HL-60/S4 treated with phorbol 12-myristate 13-acetate at 8.2 ng/mL for 4 days and 3 days (cell line): ENCODE data around the gene GK.
"Not testable (repeated sequence)": the region's sequence is repeated elsewhere in the genome, so short reads cannot be mapped to it uniquely, and the experiment has no call there.

Experiments
- in situ Hi-C: fragments of 300-500 bp; cut with MboI; formaldehyde crosslinking; loops from 2 replicates; pipeline ENCODE4 v1.15.0; 2022; ENCODE audit warnings: low sequenced_read_pairs

GK gene

DNA sequence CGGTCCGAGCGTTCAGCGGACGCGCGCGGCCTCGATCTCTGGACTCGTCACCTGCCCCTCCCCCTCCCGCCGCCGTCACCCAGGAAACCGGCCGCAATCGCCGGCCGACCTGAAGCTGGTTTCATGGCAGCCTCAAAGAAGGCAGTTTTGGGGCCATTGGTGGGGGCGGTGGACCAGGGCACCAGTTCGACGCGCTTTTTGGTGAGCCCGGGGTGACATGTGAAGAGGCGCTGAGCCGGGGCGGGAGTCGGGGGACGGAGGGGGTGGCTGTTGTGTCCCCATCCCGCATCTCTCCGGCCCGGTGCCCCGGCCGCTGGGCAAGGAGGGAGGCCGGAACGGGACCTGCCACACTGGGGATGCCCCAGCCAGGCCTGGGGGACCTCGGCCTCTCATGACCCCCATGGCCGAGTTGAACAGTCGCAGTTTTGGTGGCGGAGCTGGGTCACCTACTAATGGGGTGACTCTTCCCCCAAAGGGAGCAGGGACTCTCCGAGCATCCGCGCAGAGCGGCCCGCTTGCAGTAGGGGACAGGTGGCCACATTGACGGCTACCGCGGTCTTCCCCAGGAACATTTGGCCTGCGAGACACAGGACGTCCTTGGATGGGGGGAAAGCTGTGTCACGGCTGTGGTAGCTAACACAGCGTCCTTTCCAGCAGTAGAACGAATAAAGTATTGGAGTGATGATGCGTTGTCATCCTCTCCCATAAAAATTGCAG, at the start of gene GK:
Gene GK (plus strand): TSS at position 9 of the 717 bp plus-strand sequence. CDS start 115 bp downstream, at position 124.
- in situ Hi-C loops, result no loop called here

DNA sequence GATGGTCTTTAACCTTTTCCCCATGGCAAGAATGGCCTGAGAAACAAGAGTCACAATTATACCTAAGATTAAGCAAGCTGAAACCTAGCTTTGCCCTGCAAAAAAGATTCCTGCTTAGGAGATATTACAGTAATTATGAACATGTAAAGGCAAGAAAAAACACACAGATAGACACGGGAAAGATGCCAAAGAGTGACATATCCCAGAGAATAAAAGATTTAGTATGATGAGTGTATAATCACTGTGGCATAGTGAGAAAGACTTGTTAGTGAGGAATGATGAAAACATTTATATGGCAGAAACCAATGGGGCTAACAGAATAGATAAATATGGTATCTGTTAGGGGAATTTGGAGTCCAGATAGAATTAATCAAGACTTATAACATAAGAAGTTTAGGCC, 46.1 kb upstream of the GK start:
- in situ Hi-C loops, result no loop called here

DNA sequence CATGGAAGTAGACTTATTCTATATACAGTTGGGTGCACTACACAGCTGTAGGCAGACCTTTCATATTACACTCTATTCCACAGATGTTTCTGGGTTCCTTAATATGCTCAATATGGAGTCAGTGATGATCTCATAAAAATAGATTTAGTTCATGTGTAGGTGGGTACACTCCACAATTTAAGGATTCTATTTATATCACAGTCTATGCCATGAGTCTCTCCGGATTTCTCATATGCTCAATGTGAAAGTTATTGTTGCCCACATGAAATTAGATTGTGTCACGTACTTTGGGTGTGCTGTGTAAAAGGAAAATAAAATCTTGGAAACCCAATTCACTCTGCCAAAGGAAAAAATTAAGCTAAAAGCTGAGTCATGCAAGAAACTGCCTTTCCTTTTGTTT, 43.2 kb upstream of the GK start:
- in situ Hi-C loops, result no loop called here

DNA sequence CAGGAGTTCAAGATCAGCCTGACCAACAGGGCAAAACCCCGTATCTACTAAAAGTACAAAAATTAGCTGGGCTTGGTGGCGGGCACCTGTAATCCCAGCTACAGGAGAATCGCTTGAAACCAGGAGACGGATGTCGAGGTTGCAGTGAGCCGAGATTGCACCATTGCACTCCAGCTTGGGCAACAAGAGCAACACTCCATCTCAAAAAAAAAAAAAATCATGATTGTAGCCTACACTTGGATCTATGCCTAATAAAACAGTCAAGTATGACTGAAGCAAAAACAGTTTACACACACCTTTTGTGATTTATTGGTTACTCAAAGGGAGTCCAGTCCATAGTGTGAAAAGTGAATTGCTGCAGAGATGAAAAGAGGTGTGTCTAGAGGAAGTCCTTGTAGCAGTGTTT, 41.0 kb upstream of the GK start:
- in situ Hi-C loops, result no loop called here

DNA sequence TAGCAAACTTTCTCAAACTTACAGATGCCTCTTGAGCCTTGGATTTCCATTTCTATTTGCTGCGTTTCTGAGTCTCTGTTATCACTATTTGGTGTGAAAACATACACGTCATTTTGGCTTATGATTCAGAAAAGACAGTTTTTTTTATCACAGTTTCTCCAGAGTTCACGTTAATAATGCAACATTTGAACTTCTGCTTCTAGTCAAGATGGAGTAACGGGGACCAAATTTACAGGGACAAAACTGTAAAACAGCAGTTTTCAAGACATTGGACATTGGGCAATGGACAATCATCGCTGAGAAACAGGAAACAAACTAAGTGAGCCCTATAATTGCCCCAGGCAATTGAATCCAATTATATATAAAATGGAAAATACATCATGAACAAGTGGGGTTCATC, 39.5 kb upstream of the GK start:
- in situ Hi-C loops, result no loop called here

DNA sequence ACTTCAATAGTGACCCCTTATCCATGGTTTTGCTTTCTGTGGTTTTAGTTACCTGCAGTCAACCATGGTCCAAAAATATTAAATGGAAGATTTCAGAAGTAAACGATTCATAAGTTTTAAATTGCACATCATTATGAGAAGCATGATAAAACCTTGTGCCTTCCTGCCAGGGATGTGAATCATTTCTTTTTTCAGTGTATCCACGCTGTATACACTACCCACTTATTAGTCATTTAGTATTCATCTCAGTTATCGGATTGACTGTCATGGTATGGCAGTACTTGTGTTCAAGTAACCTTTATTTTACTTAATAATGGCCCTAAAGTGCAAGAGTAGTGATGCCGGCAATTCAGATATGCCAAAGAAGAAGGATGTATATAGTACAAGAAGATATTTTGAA, 38.0 kb upstream of the GK start:
- in situ Hi-C loops, result no loop called here

DNA sequence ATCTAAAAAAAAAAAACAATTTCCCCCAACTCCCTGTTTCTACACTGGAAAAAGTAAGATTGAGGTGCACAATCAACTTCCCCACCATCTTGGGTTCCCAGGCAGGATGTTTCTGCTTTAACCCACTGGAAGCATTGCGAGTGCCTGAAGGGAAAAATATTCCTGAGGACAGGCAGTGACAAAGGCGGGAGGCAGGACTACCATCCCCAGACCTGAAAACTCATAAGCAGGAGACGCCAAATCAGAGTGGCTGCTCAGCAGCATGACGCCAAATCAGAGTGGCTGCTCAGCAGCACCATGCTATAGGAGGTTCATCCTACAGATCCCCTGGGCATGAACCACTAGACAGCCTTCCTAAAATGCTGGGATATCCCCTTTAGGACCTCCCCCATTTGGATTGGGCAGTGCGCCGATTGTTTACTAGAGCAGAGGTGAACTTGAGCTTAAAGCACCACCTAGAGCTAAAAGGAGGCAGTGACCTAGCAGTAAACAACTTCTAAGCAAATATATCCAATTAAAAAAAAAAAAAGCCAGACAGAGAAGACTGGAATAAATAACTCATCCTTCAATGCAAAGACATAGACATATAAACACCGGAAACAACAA, 35.0 kb upstream of the GK start:
- in situ Hi-C loops, result no loop called here

DNA sequence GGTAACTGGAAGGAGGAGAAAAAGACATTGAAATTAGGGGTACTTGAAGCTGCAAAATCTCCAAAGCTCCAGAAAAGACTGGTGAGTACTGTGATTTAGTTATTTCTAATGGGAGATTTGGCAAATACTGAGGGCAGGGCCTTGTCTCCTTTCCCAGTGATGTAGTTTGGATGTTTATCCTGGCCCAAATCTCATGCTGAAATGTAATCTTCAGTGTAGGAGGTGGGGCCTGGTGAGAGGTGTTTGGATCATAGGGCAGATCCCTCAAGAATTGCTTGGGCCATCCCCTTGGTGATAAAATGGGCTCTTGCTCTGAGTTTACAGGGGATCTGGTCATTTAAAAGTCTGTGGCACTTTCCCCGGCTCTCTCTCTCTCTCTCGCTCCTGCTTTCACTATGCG, 33.1 kb upstream of the GK start:
- in situ Hi-C loops, result no loop called here

DNA sequence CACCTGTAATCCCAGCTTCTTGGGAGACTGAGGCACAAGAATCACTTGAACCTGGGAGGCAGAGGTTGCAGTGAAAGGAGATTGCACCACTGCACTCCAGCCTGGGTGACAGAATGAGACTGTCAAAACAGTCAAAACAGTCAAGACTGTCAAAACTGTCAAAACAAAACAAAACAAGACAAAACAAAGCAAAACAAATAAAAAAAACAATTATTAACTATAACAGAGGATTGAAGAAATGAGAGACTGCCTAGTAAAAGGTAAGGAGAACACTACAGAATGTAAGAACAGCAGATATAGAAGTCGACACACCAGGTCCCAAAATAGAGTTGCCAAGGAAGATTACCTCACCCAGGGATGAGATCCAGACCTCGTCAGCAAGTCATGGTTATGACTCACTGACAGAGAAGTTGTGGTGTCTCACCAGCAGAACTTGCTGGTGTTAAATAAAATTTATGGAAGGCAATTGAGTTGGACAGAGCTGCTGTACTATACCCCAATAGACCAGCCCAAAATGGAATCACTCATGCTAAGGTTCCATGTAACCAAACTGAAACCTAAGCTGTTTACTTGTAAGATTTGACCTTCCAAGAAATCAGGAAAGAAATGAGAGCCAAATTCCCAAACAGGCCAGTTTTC, 32.1 kb upstream of the GK start:
- in situ Hi-C loops, result no loop called here

DNA sequence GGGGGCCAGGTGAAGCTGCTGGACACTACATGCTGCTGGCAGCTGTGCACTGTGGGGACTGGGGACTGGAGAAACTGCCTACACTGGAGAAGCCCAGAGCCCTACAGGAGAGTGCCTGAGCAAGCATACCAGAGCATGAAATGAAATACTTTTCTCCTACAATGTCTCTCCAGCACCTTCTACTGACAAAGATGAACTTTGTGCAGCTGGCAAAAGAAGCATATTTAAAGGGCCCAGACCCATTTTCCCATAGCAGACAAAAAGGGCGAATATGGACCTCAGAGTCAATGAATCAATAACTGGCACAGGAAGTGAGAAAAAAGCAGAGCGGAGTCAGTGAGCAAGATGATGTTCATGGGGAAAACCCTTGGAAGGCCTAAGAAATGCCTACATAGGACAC, 30.9 kb upstream of the GK start:
- in situ Hi-C loops, result no loop called here

DNA sequence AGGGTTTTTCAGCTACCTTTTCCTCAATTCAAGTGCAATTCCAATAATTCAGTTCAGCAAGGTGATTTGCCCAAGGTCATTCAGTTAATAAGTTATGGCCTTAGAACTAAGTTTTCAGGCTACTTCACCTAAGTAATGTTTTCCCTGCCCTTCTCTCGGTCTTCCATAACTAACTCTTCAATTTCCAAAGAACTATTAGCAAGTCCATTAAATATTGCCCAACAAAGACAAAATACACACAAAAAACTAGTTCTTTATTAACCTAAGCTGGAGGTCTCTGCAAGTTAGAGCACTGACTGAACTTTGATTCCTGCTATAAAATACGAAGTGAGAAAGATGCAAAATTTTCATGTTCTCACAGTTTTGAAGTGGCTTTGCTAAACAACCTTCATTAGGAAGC, 26.8 kb upstream of the GK start:
- in situ Hi-C loops, result no loop called here

DNA sequence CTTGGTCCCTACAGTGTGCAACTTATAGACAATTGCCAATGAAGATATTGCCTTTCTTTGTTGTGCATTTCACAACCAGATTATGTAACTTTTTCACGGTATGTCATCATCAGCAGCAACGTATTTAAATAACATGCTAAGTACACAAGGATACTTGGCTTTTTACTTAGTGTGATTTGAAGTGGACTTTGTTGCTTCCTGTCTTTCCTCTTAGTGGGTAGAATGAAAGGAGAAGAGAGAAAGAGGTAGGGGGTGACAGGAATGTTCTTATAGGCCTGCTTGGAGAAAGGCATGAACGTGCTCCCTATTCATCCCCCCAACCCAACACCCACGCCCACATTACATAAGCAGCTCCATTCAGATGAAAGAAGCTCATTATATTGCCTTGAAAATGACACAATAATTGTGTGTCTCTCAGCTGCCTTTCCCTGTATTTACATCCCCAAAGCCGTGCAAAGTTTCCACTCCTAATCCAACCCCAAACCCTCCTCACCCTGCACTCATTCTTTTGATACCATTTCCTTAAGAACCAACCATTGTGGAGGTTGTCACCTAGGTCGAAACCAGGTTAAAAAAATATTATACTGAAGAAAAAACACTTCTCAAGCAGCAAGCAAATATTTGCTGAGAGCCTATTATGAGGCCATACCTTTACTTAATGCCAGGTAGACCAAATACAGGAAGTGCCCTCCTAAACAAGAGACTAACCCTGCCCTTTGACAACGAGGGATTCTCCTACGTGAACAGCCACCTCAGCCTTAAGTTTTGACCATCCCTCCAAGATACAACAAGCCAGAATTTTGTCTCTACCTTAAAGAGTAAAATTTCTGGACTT, 25.2 kb upstream of the GK start:
- in situ Hi-C loops, result no loop called here

DNA sequence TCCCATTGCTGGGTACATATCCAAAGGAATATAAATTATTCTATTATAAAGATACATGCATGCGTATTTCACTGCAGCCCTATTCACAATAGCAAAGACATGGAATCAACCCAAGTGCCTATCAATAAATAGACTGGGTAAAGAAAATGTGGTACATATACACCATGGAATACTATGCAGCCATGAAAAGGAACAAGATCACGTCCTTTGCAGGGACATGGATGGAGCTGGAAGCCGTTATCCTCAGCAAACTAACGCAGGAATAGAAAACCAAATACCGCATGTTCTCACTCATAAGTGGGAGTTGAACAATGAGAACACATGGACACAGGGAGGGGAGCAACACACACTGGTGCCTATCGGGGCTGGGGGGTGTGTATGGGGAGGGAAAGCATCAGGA, 19.2 kb upstream of the GK start:
- in situ Hi-C loops, result not testable (repeated sequence)

DNA sequence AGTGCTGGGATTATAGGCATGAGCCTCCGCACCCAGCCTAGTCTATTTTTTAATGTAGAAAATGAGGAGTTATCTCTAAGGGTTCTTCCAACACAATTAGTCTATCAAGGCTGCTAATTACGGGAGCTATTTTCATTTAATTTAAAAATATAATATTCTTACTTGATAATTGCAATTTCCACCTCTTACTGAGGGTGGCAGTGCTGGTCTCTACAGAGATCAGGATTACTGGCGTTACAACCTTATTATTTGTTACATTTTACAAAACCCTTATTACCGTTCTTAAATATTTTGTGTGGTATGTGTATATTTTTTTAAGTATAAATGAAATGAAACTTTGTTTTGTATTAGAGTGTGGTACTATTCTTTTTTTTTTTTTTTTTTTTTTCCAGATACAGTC, 17.6 kb upstream of the GK start:
- in situ Hi-C loops, result no loop called here

DNA sequence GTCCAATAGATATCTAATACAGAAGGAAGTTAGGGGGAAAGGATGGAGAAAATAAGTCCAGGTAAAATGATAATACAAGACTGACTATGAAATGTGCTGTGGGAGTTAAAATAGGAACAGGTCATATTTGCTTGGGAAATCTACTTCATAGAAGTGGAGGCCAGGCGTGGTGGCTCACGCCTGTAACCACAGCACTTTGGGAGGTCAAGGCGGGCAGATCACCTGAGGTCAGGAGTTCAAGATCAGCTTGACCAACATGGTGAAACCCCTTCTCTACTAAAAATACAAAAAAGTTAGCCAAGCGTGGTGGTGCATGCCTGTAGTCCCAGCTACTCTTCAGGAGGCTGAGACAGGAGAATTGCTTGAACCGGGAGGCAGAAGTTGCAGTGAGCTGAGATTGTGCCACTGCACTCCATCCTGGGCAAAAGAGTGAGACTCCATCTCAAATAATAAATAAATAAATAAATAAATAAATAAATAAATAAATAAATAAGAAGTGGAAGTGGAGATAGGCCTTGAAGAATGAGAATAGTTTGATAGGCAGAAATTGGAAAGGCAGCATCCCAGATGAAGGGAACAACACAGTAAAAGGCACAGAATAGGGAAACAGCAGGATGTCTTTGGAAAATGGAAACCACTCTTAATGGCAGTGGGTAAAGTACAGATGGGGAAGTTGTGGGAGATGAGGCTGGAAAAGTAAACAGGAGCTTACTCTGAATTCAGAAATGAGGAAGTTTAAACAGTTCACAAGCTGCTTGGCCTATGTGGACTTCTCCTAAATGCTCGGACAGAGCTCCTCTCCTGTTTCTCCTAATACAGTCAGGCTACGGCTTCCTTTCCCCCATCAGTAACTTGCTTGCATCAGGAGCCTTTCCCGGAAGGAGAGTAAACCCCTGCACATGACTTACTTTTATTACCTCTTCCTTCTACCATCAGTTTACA, 15.1 kb upstream of the GK start:
- in situ Hi-C loops, result no loop called here

DNA sequence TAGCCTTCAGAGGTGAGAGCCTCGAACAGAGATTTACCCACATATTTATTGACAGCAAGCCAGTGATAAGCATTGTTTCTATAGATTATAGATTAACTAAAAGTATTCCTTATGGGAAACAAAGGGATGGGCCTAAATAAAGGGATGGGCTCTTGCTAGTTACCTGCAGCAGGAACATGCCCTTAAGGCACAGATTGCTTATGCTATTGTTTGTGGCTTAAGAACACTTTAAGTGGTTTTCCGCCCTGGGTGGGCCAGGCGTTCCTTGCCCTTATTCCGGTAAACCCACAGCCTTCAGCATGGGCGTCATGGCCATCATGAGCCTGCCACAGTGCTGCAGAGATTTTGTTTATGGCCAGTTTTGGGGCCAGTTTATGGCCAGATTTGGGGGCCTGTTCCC, 13.5 kb upstream of the GK start:
- in situ Hi-C loops, result not testable (repeated sequence)

DNA sequence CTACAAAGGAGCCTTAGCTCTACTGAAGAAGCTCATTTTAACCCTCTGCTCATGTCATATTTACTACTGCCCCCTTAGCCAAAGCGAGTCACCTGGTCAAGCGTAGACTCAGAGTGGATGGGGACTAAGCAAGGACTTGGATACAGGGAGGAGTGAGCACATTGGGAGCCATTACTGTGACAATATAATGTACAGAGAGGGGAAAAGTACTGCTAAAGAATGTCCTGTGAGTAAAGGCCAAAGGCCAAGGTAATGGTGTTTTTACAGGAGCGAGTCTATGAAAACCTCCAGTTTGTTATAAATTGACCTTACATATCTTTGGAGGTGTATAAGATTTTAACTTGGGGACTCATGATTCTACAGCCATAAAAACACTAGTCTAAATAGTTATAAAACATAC, 10.6 kb upstream of the GK start:
- in situ Hi-C loops, result no loop called here

DNA sequence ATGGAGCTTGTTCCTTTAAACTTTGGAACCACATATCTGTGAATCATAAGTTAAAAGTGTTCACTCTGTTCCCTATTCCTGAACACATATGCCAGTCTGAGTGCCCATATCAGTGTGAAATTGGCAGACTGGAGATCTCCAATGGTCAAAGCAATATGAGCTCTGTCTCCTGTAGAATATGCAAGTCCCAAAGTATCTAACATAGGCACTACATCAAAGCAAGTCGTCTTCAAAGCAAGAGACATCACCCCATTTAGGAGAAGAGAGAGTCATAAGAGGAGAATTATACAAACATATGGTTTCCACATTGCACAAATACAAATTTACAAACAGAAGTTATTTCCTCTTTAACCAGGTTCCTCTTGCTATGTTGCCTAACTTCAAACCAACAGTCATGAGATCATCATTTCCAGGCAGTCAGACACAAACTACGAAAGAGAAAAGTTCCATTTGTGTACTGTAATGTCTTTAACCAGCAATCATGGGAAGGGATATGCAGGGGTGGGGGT, 9.9 kb upstream of the GK start:
- in situ Hi-C loops, result no loop called here

DNA sequence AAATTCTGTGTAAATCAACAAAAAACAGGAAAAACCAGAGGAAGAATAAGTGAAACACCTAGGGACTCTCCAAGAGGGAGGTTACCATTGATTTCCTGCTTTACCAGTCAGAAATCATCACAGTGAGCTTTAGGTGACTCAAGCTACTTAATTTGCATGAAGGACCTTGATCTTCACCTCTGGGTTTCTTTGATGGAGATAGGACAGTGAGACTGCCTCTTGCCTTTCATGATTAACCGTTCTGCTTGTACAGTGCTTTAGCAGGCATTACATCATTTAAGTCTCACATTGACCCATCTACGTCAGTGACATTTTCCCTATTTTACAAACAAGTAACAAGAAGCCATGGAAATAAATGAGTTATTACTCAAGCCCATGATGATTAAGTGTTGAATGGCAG, 3.4 kb upstream of the GK start:
- in situ Hi-C loops, result no loop called here
